B cell (primary cell): ENCODE measurements around the gene ITGA5. TPM values are rescaled to one million over a fixed set of nuclear protein-coding genes. Genes with fewer than 3 reads are reported as not detected.

Experiments
- ATAC-seq: fragments of 200-7000 bp; cut with Tn5 transposase; one replicate; pipeline ENCODE4 v1.10.0; 2021; ENCODE audit warnings: low read depth, mild to moderate bottlenecking, moderate number of reproducible peaks, moderate library complexity
- CTCF ChIA-PET: fragments of 350-600 bp; sonication (Branson Sonifier 250); formaldehyde crosslinking; loops from one replicate; lab custom pipeline; 2021; ENCODE audit warnings: antibody characterized with exemption, inconsistent platforms; lab: Charles Lee
- POLR2A ChIA-PET: fragments of 350-600 bp; sonication (Branson Sonifier 250); formaldehyde crosslinking; loops from one replicate; lab custom pipeline; 2021; ENCODE audit warnings: antibody characterized with exemption; lab: Charles Lee
- DNase-seq: peaks from one replicate; pipeline ENCODE4 v3.0.0; 2013
- H2AFZ ChIP-seq: 2 replicates; pipeline ENCODE4 v1.6.1; 2012; ENCODE audit warnings: mild to moderate bottlenecking, low read depth, low read length; ENCODE audit not compliant: insufficient read depth, poor library complexity, severe bottlenecking
- H3K27ac ChIP-seq, 2 donors: 1 replicate in 1 of 2; 2 replicates in 1 of 2; pipeline ENCODE4 v1.5.1; 2012 to 2013; ENCODE audit warnings: low read length in 2 of 2, mild to moderate bottlenecking in 2 of 2, moderate library complexity in 1 of 2
- H3K27me3 ChIP-seq, 4 experiments: fragments of 200-600 bp in 1 of 4; sonication (generic) in 1 of 4; replicated peaks in 1 of 4; 1 replicate in 2 of 4; 2 replicates in 2 of 4; pipeline versions ENCODE4 v1.6.1 to v1.7.0; 2013 to 2016; ENCODE audit warnings: low read length in 3 of 4, mild to moderate bottlenecking in 2 of 4, mixed read lengths in 1 of 4, moderate library complexity in 1 of 4; ENCODE audit not compliant: insufficient read depth in 4 of 4, control insufficient read depth in 3 of 4; ENCODE audit errors: control extremely low read depth in 1 of 4
- H3K36me3 ChIP-seq, 2 experiments: replicated peaks in 1 of 2; 1 replicate in 1 of 2; 2 replicates in 1 of 2; pipeline versions ENCODE4 v1.6.1 to v1.7.1; 2013; ENCODE audit warnings: low read length in 1 of 2; ENCODE audit not compliant: insufficient read depth in 2 of 2, control insufficient read depth in 1 of 2; ENCODE audit errors: control extremely low read depth in 1 of 2, extremely low read depth in 1 of 2
- H3K4me1 ChIP-seq, 2 donors: fragments of 200-600 bp in 1 of 2; sonication (generic) in 1 of 2; 1 replicate in 1 of 2; 2 replicates in 1 of 2; pipeline versions ENCODE4 v1.5.1 to v1.6.1; 2013 to 2017; ENCODE audit warnings: low read length in 2 of 2; ENCODE audit not compliant: control insufficient read depth in 2 of 2, insufficient read depth in 2 of 2
- H3K4me2 ChIP-seq: replicated peaks from 2 replicates; pipeline ENCODE3; 2012; ENCODE audit warnings: mild to moderate bottlenecking, low read depth, low read length; ENCODE audit not compliant: poor library complexity, severe bottlenecking
- H3K4me3 ChIP-seq, 5 experiments: fragments of 200-600 bp in 1 of 5; sonication (generic) in 1 of 5; 1 replicate in 3 of 5; 2 replicates in 2 of 5; pipeline versions ENCODE4 v1.5.1 to v1.7.0; 2011 to 2016; ENCODE audit warnings: low read length in 4 of 5, mild to moderate bottlenecking in 4 of 5, low read depth in 2 of 5, control low read depth in 1 of 5, moderate library complexity in 1 of 5; ENCODE audit not compliant: insufficient read depth in 1 of 5; ENCODE audit errors: control extremely low read depth in 1 of 5, extremely low read depth in 1 of 5
- H3K79me2 ChIP-seq: fragments of 200-600 bp; sonication (generic); one replicate; pipeline ENCODE4 v1.6.0; 2016; ENCODE audit warnings: low read length; ENCODE audit not compliant: control insufficient read depth, insufficient read depth
- H3K9ac ChIP-seq: fragments of 200-600 bp; sonication (generic); 2 replicates; pipeline ENCODE4 v1.6.1; 2017; ENCODE audit warnings: mild to moderate bottlenecking, low read length, moderate library complexity
- H3K9me3 ChIP-seq, 3 donors: one replicate each; pipeline versions ENCODE4 v1.6.1 to v1.7.1; 2013; ENCODE audit warnings: low read length in 2 of 3; ENCODE audit not compliant: control insufficient read depth in 2 of 3, insufficient read depth in 1 of 3; ENCODE audit errors: control extremely low read depth in 1 of 3
- H4K20me1 ChIP-seq: 2 replicates; pipeline ENCODE4 v1.6.0; 2012; ENCODE audit warnings: mild to moderate bottlenecking, low read length; ENCODE audit not compliant: insufficient read depth, control insufficient read depth, poor library complexity, severe bottlenecking
- H3K27ac Mint-ChIP-seq: one replicate; pipeline ENCODE4 v1.8.0; 2021; ENCODE audit warnings: mixed read lengths
- H3K27me3 Mint-ChIP-seq: one replicate; pipeline ENCODE4 v1.8.0; 2021; ENCODE audit warnings: mixed read lengths
- H3K4me1 Mint-ChIP-seq: one replicate; pipeline ENCODE4 v1.8.0; 2021; ENCODE audit warnings: mixed read lengths
- H3K4me3 Mint-ChIP-seq: one replicate; pipeline ENCODE4 v1.8.0; 2021; ENCODE audit warnings: mixed read lengths
- H3K9me3 Mint-ChIP-seq: one replicate; pipeline ENCODE4 v1.8.0; 2022; ENCODE audit warnings: mixed read lengths; ENCODE audit not compliant: insufficient read depth
- CTCF ChIP-seq: fragments of 200-600 bp; IDR thresholded peaks from one replicate; pipeline ENCODE4 v1.8.0; 2022; ENCODE audit warnings: antibody characterized with exemption, mild to moderate bottlenecking
- EZH2 ChIP-seq: IDR thresholded peaks from 2 replicates; pipeline ENCODE4 v1.6.1; 2012; ENCODE audit warnings: borderline replicate concordance, low read depth, mild to moderate bottlenecking, moderate library complexity, low read length; ENCODE audit not compliant: insufficient read depth, poor library complexity, severe bottlenecking
- WGBS: methylation state at CpG from one replicate; pipeline ENCODE4 v1.1.5; 2013; ENCODE audit warnings: missing lambda C conversion rate; ENCODE audit not compliant: insufficient coverage; 5-methylcytosine and 5-hydroxymethylcytosine counted together
- intact Hi-C: fragments of 100-400 bp; cut with micrococcal nuclease; formaldehyde crosslinking; loops from one replicate; pipeline ENCODE4 v1.10.0; 2022
- polyA plus RNA-seq: library from polyadenylated mRNA; depleted of rRNA; stranded (reverse); fragments of >200 nt; gene quantifications from 2 replicates; pipeline ENCODE4 v1.2.3, GENCODE V29; 2012
- total RNA-seq, 2 donors: library from RNA; stranded (reverse); fragments of 120-200 nt in 1 of 2; gene quantifications; 1 replicate in 1 of 2; 2 replicates in 1 of 2; pipeline versions ENCODE4 v1.2.3 to v1.2.4, GENCODE V29; 2013 to 2022

Gene ITGA5
- total and polyA plus RNA-seq, 2 donors (not counting 1 experiment from before 2014, with no cell fraction given): 3.6 to 6.1 TPM

- Histone ChIP-seq H3K79me2 (no peaks in the 10 kb centered on the region), H3K4me3 (no peak overlapping the region), H3K4me1 (peaks cover 19 to 22% of the 10 kb centered on the region in 2 donors), H3K36me3 (no peaks in the 10 kb centered on the region), H3K27me3 (peaks cover 0 to 39% (median 10%) of the 10 kb centered on the region in 4 experiments), H3K4me2 (no peak overlapping the region), H4K20me1 (no peaks in the 10 kb centered on the region), H3K27ac (no peak overlapping the region), H3K9me3 (no peaks in the 10 kb centered on the region), H3K9ac (no peak overlapping the region), H2AFZ (no peak overlapping the region)
- Mint-ChIP-seq H3K9me3 (no peaks in the 10 kb centered on the region), H3K4me3 (no peak overlapping the region), H3K27me3 (peaks cover 57% of the 10 kb centered on the region), H3K27ac (no peak overlapping the region), H3K4me1 (peaks cover 23% of the 10 kb centered on the region)
- ChIA-PET POLR2A (no interaction called here), CTCF (interaction anchor here (0.8 to 34.5 kb wide), 3 partner anchors 13 to 23 kb away, joined by 3 to 1030 read pairs (median 22); no protein-coding TSS in a partner anchor)
- WGBS: no CpG with 5 or more reads among the region's 3 CpGs
- DNase-seq: no peak
- TF ChIP-seq CTCF (no peak), EZH2 (no peak)
- intact Hi-C loops: no loop called here
- ATAC-seq: no peak
These were observed 5.2 kb upstream of the ITGA5 start for GRCh38 chr12:54424224-54424623.

- H3K4me3 Mint-ChIP-seq: no peak overlapping the region
- no peak for ATAC-seq
- H3K79me2 ChIP-seq: no peaks in the 10 kb centered on the region
These were observed 4.7 kb upstream of the ITGA5 start for GRCh38 chr12:54423816-54424150.

More at GRCh38 chr12:54423816-54424150, 4.7 kb upstream of the ITGA5 start:
- no peaks in the 10 kb centered on the region for H4K20me1 ChIP-seq
- Mint-ChIP-seq H3K27me3 (peaks cover 56% of the 10 kb centered on the region), H3K4me1 (peaks cover 24% of the 10 kb centered on the region), H3K9me3 (no peaks in the 10 kb centered on the region), H3K27ac (no peak overlapping the region)
- WGBS: 73% methylated on average over 2 of the region's 5 CpGs
- H3K9ac ChIP-seq: no peak overlapping the region
- H3K4me1 ChIP-seq: peaks cover 23 to 26% of the 10 kb centered on the region in 2 donors
- CTCF ChIA-PET: interaction anchor here (3.6 to 34.5 kb wide), 2 partner anchors 15 to 23 kb away, joined by 22 to 1030 read pairs; no protein-coding TSS in a partner anchor
- H2AFZ ChIP-seq: no peak overlapping the region
- POLR2A ChIA-PET: no interaction called here
- H3K4me3 ChIP-seq: no peak overlapping the region
- intact Hi-C loops: no loop called here
- H3K9me3 ChIP-seq: no peaks in the 10 kb centered on the region
- H3K4me2 ChIP-seq: no peak overlapping the region
- no peak overlapping the region for H3K27ac ChIP-seq
- H3K27me3 ChIP-seq: peaks cover 0 to 42% (median 11%) of the 10 kb centered on the region in 4 experiments
- TF ChIP-seq CTCF (no peak), EZH2 (no peak)
- no peaks in the 10 kb centered on the region for H3K36me3 ChIP-seq
- no peak for DNase-seq
